Endothelial cell of hepatic sinusoid (primary cell): ENCODE data around the gene TICAM1.
"Not testable (repeated sequence)": the region's sequence is repeated elsewhere in the genome, so short reads cannot be mapped to it uniquely, and the experiment has no call there.

Experiments used
- in situ Hi-C: cut with HindIII; loops from 2 replicates; pipeline ENCODE4 v1.10.0; 2017; ENCODE audit warnings: low sequenced_read_pairs

The TICAM1 gene

DNA sequence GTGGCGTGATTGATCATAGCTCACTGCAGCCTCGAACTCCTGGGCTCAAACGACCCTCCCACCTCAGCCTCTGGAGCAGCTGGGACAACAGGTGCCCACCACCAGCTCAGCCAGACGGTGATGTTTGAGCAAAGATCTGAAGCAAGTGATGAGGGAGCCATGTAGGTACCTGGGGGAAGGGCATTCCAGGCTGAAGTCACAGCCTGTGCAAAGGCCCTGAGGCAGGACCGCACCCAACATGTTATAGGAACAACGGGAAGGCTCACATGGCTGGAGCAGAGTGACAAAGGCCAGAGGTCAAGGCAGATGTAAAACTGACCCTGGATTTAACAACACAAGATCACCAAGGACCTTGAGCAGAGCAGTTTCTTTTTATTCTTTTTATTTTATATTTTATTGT, 25.1 kb downstream of the TICAM1 start:
- in situ Hi-C loops: no loop called here

DNA sequence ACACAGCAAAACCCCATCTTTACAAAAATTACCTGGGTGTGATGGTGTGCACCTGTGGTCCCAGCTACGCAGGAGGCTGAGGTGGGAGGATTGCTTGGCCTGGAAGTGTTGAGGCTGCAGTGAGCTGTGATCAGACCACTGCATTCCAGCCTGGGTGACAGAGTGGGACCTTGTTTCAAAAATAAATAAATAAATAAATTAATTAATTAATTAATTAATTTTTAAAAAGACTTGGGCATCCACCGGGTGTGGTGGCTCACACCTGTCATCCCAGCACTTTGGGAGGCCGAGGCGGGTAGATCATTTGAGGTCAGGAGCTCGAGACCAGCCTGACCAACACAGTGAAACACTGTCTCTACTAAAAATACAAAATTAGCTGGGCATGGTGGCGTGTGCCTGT, 26.4 kb downstream of the TICAM1 start:
- in situ Hi-C loops: not testable (repeated sequence)

- in situ Hi-C loops: loop anchor here (5.0 kb wide), 2 partner anchors 37 to 53 kb away; no protein-coding TSS in a partner anchor
These were observed 27.5 kb downstream of the TICAM1 start for GRCh38 chr19:4803736-4804695.

DNA sequence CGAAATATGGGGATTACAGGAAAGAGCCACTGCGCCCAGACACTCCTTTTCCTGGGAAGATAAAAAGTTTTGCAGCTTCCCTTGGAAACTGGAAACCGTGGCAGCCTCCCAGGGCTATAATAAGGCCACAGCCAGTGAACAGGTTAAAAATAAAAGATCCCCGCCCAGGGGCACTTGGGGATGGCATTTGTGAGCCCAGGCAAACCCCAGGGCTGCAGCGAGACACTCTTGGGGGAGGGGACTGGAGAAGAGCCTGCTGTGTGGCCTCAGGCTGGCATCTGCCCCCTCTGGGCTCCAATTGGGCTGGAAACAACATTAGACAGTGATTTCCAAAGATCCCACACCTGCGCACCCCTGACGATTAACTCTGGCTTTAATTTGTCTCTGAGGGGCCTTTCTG, 28.8 kb downstream of the TICAM1 start:
- in situ Hi-C loops: loop anchor here (5.0 kb wide), 2 partner anchors 35 to 55 kb away; no protein-coding TSS in a partner anchor

DNA sequence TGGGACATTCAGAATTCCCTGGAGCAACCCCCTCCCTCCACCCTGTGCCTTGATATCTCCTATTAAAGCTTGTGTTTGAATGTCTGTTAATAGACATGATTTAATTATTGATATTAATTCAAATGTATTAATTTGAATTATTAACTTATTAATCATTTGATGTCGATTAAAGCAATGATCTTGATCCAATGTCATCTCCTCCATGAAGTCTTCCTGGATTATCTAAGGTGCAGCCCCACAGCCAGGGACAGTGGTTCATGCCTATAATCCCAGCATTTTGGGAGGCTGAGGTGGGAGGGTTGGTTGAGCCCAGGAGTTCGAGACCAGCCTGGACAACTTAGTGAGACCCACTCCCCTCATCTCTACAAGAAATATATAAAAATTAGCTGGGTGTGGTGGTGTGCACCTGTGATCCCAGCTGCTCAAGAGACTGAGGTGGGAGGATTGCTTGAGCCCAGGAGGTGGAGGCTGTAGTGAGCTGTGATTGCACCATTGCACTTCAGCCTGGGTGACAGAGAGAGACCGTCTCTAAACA, 30.4 kb downstream of the TICAM1 start:
- in situ Hi-C loops: loop anchor here (5.0 kb wide), 2 partner anchors 34 to 56 kb away; no protein-coding TSS in a partner anchor

GRCh38 chr19:4800591-4801081, 30.9 kb downstream of the TICAM1 start:
- in situ Hi-C loops: loop anchor here (5.0 kb wide), 2 partner anchors 33 to 57 kb away; no protein-coding TSS in a partner anchor

GRCh38 chr19:4795400-4795799, 36.1 kb downstream of the TICAM1 start:
- in situ Hi-C loops: no loop called here

DNA sequence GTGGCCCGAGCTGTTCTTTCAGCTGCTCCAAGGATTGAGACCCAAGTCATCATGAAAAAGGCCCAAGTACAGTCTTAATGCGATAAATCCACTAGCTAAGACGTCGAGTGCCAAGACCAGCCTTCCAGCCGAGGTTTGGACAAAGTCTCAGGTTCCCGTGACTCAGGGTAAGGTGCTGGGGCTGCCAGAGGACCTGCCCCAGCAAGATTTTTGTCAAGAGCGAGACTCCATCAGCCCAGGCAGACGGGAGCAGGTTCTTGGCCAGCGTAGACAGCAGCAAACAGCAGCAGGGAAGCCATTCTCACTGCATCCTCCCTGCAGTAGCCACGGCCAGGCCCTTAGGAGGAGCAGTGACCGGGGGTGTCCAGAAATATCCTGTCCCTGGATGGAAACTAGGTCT, 36.5 kb downstream of the TICAM1 start:
- in situ Hi-C loops: no loop called here

- in situ Hi-C loops: not testable (repeated sequence)
These were observed 38.2 kb downstream of the TICAM1 start for GRCh38 chr19:4793278-4793677.

DNA sequence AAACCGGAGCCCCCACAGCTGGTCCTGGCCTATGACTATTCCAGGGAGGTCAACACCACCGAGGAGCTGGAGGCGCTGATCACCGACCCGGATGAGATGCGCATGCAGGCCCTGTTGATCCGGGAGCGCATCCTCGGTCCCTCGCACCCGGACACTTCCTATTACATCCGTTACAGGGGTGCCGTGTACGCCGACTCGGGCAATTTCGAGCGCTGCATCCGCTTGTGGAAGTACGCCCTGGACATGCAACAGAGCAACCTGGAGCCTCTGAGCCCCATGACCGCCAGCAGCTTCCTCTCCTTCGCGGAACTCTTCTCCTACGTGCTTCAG, 38.7 kb downstream of the TICAM1 start:
- in situ Hi-C loops: not testable (repeated sequence)

DNA sequence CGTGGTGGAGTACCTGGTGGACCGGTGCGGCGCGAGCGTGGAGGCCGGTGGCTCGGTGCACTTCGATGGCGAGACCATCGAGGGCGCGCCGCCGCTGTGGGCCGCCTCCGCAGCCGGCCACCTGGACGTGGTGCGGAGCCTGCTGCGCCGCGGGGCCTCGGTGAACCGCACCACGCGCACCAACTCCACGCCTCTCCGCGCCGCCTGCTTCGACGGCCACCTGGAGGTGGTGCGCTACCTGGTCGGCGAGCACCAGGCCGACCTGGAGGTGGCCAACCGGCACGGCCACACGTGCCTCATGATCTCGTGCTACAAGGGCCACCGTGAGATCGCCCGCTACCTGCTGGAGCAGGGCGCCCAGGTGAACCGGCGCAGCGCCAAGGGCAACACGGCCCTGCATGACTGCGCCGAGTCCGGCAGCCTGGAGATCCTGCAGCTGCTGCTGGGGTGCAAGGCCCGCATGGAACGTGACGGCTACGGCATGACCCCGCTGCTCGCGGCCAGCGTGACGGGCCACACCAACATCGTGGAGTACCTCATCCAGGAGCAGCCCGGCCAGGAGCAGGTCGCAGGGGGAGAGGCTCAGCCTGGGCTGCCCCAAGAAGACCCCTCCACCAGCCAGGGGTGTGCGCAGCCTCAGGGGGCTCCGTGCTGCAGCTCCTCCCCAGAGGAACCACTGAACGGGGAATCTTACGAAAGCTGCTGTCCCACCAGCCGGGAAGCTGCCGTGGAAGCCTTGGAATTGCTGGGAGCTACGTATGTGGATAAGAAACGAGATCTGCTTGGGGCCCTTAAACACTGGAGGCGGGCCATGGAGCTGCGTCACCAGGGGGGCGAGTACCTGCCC, 39.3 kb downstream of the TICAM1 start:
- in situ Hi-C loops: not testable (repeated sequence)

DNA sequence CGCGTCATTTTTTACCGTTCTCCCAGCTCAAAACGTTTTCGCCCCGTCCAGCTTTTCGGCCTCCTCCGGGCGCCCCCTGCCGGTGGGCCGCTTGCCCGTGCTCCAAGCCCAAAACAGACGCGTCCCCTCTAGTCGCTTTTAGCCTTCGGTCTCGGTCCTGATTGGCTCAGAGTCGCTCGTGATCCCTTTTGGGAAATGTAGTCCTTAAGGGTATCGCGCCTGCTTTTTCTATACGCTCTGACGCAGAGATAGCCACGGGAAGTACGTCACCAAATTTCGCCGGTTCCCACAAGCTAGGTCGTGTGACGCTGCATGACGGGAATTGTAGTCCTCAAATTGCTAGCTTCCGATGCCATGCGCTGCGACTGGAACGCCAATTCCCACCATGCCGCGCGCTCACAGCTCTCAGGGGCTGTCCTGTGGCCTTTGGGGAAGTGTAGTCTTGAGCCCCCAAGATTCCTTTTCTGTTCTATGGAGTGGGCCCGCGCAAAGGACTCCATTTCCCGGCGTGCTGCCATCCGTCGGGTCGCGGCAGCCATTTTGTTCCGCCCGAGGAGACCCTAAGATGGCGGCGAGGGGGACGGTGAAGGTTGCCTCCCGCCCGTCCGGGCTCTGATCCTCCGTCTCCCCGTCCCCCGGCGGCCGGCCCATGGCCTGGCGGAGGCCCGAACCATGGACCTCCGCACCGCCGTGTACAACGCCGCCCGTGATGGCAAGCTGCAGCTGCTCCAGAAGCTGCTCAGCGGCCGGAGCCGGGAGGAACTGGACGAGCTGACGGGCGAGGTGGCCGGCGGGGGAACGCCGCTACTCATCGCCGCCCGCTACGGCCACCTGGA, 40.1 kb downstream of the TICAM1 start, which contains the start of gene FEM1A:
Gene FEM1A (plus strand): TSS at position 552 of the 836 bp plus-strand sequence. CDS start 121 bp downstream, at position 673.
- in situ Hi-C loops: no loop called here

- in situ Hi-C loops: not testable (repeated sequence)
These were observed 45.0 kb downstream of the TICAM1 start for GRCh38 chr19:4786412-4787016.

- in situ Hi-C loops: no loop called here
These were observed 49.7 kb downstream of the TICAM1 start for GRCh38 chr19:4781801-4782200.

- in situ Hi-C loops: no loop called here
These were observed 50.7 kb downstream of the TICAM1 start for GRCh38 chr19:4780860-4781259.

DNA sequence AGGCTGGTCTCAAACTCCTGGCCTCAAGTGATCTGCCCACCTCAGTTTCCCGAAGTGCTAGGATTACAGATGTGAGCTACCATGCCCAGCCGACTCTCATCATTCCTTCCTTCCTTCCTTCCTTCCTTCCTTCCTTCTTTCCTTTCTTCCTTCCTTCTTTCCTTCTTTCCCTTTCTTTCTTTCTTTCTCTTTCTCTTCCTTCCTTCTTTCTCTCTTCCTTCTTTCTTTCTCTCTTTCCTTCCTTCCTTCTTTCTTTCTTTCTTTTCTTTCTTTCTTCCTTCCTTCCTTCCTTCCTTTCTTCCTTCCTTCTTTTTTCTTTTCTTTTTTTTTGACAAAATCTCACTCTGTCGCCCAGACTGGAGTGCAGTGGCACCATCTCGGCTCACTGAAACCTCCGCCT, 53.4 kb downstream of the TICAM1 start:
- in situ Hi-C loops: not testable (repeated sequence)

DNA sequence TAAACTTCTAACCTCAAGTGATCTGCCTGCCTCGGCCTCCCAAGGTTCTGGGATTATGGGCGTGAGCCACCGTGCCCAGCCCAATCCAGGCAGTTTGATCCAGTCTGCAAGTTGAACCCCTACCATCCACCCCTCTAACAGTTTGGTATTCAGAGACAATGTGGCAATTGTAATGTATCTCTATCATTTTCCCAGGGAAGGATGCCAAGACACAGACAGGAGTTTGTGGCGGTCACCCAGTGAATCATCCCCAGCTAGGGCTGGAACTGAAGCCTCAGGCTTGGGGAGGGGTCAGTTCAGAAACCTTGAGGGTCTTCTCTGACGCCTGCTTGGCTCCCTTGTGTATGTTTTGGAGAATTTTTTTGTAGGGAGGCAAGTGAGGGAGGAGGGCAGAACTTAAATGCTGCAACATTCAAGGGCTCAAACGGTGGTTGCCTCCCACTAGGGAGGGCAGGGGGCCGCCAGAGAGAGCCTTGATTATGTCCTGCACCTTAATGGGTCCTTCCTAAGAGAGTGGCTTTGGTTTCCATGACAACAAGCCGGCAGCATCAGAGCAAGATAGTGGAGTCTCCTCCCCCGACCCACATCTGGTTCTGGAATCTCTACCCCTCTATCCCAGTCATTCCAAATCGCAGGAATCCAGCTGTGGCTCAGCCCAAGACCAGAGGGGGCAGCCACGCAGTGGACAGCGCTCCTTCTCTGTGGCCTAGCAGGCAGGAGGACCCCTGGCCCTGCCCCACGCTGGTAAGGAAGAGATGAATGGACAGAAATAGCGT, 54.9 kb downstream of the TICAM1 start:
- in situ Hi-C loops: no loop called here

GRCh38 chr19:4775627-4776152, 55.8 kb downstream of the TICAM1 start:
- in situ Hi-C loops: no loop called here

DNA sequence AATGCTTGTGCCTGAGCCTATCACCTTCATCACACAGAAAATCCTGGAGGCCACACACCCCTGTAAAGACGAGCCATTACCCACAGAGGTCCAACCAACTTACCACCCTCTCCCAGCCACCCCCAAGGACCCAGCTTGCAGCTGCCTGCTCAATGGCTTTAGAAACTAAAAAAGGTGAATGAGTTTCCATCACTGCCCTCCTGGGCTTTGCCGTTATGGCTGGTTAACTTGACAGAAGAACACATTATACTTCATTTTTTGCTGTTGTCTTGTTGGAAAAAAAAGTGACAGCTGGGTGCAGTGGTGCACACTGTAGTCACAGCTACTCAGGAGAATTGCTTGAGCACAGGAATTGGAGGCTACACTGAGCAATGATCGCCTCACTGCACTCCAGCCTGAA, 57.4 kb downstream of the TICAM1 start:
- in situ Hi-C loops: no loop called here
